Globus pallidus (tissue), 1 donor: ENCODE measurements around the gene HLA-DOB.
A peak's percentile ranks its signal among the peaks of the same experiment; 100 is the strongest.

Experiments used
- DNase-seq: peaks from one replicate; pipeline ENCODE4 v3.0.0-alpha.2; 2015; ENCODE audit warnings: low spot score

HLA-DOB gene

GRCh38 chr6:32816746-32817204 is at the start of gene HLA-DOB:
TSS of gene HLA-DOB (minus strand) at chr6:32817002. CDS start at chr6:32816951, 51 bp downstream.
- DNase-seq: peak; percentile 23

- no peak for DNase-seq
Measured at GRCh38 chr6:32865724-32866443, 49.1 kb upstream of the HLA-DOB start.

GRCh38 chr6:32862725-32863124 is 45.9 kb upstream of the HLA-DOB start:
- no peak for DNase-seq

GRCh38 chr6:32860674-32861073 is 43.9 kb upstream of the HLA-DOB start:
- DNase-seq: no peak

GRCh38 chr6:32858194-32858593 is 41.4 kb upstream of the HLA-DOB start:
- no peak for DNase-seq

- DNase-seq: no peak
Measured at GRCh38 chr6:32857156-32857891, 40.5 kb upstream of the HLA-DOB start.

- DNase-seq: no peak
Measured at GRCh38 chr6:32855467-32856174, 38.8 kb upstream of the HLA-DOB start.

GRCh38 chr6:32854376-32855178 is 37.8 kb upstream of the HLA-DOB start:
- peak; percentile 66 for DNase-seq

GRCh38 chr6:32853541-32854375 is 37.0 kb upstream of the HLA-DOB start, which contains the start of the genes PSMB9 and TAP1:
TSS of gene PSMB9 (plus strand) at chr6:32854192. CDS start at chr6:32854230, 38 bp downstream.
TSS of gene TAP1 (minus strand) at chr6:32853704. CDS start at chr6:32853636, 68 bp downstream.
- DNase-seq: peak; percentile 96

GRCh38 chr6:32852844-32853540 is 36.2 kb upstream of the HLA-DOB start:
- peak; percentile 52 for DNase-seq

- DNase-seq: no peak
Measured at GRCh38 chr6:32852018-32852843, 35.4 kb upstream of the HLA-DOB start.

GRCh38 chr6:32851025-32851424 is 34.2 kb upstream of the HLA-DOB start:
- no peak for DNase-seq

GRCh38 chr6:32849126-32849525 is 32.3 kb upstream of the HLA-DOB start:
- DNase-seq: no peak

- DNase-seq: no peak
Measured at GRCh38 chr6:32847795-32848194, 31.0 kb upstream of the HLA-DOB start.

- no peak for DNase-seq
Measured at GRCh38 chr6:32847004-32847403, 30.2 kb upstream of the HLA-DOB start.

- no peak for DNase-seq
Measured at GRCh38 chr6:32845384-32845884, 28.6 kb upstream of the HLA-DOB start.

GRCh38 chr6:32844839-32845383 is 28.1 kb upstream of the HLA-DOB start:
- no peak for DNase-seq

- peak; percentile 93 for DNase-seq
Measured at GRCh38 chr6:32843979-32844838, 27.4 kb upstream of the HLA-DOB start, which contains the start of gene PSMB8. TSS of gene PSMB8 (minus strand) at chr6:32844047. CDS start at chr6:32843996, 51 bp downstream.
